OCI-LY7 (cell line): ENCODE results near the gene SPHKAP. TPM values are rescaled to one million over a fixed set of nuclear protein-coding genes. Genes with fewer than 3 reads are reported as not detected.

Experiments used
- BruUV-seq: library from RNA; stranded (reverse); fragments of 400-500 nt; replicated peaks from 2 replicates; lab custom pipeline; 2021; lab: Mats Ljungman, UMichigan
- CTCF ChIA-PET: fragments of 300-600 bp; sonication (Branson Sonifier 250); formaldehyde crosslinking; loops from one replicate; lab custom pipeline; 2022; ENCODE audit warnings: antibody characterized with exemption; ENCODE audit not compliant: unreplicated experiment; lab: Charles Lee
- POLR2A ChIA-PET: fragments of 300-600 bp; sonication (Branson Sonifier 250); formaldehyde crosslinking; loops from one replicate; lab custom pipeline; 2022; ENCODE audit warnings: antibody characterized with exemption; lab: Charles Lee
- DNase-seq: peaks from one replicate; pipeline ENCODE4 v3.0.0-alpha.2; 2015; ENCODE audit warnings: low spot score
- H2AFZ ChIP-seq: fragments of 200-600 bp; sonication (generic), shearing (Covaris generic); 2 replicates; pipeline ENCODE4 v1.6.1; 2014; ENCODE audit warnings: mild to moderate bottlenecking, antibody characterized with exemption, low read length, moderate library complexity
- H3K27ac ChIP-seq: fragments of 200-600 bp; sonication (generic); 2 replicates; pipeline ENCODE4 v1.5.1; 2014; ENCODE audit warnings: mixed run types, low read depth, mild to moderate bottlenecking, moderate library complexity, low read length, inconsistent platforms; ENCODE audit not compliant: poor library complexity, severe bottlenecking
- H3K36me3 ChIP-seq: fragments of 200-600 bp; sonication (generic); 2 replicates; pipeline ENCODE4 v1.6.1; 2014; ENCODE audit warnings: mild to moderate bottlenecking, antibody characterized with exemption, low read length, moderate library complexity, mixed read lengths; ENCODE audit not compliant: insufficient read depth
- H3K4me1 ChIP-seq: fragments of 200-600 bp; sonication (generic); 2 replicates; pipeline ENCODE4 v1.5.1; 2014; ENCODE audit warnings: mild to moderate bottlenecking, low read length; ENCODE audit not compliant: insufficient read depth, poor library complexity, severe bottlenecking
- H3K4me2 ChIP-seq: fragments of 200-600 bp; sonication (generic); 2 replicates; pipeline ENCODE4 v1.6.1; 2014; ENCODE audit warnings: mild to moderate bottlenecking, low read length
- H3K4me3 ChIP-seq: fragments of 200-600 bp; sonication (generic); 2 replicates; pipeline ENCODE4 v1.5.1; 2014; ENCODE audit warnings: mild to moderate bottlenecking, low read depth, low read length; ENCODE audit not compliant: poor library complexity, severe bottlenecking
- H3K79me2 ChIP-seq: fragments of 200-600 bp; sonication (generic); 2 replicates; pipeline ENCODE4 v1.6.1; 2016; ENCODE audit warnings: low read depth, mild to moderate bottlenecking, low read length, moderate library complexity, mixed read lengths; ENCODE audit not compliant: insufficient read depth
- H3K9me2 ChIP-seq: fragments of 200-600 bp; sonication (generic); 2 replicates; pipeline ENCODE4 v1.6.1; 2016; ENCODE audit warnings: mild to moderate bottlenecking, low read length, mixed read lengths; ENCODE audit not compliant: insufficient read depth
- H3K9me3 ChIP-seq: fragments of 200-600 bp; sonication (generic); 2 replicates; pipeline ENCODE4 v1.6.1; 2014; ENCODE audit warnings: mild to moderate bottlenecking, mixed run types, low read length, mixed read lengths
- H4K20me1 ChIP-seq: fragments of 200-600 bp; sonication (generic); 2 replicates; pipeline ENCODE4 v1.6.1; 2014; ENCODE audit warnings: mild to moderate bottlenecking, antibody characterized with exemption, low read length, moderate library complexity, mixed read lengths; ENCODE audit not compliant: insufficient read depth
- CTCF ChIP-seq: fragments of 200-600 bp; sonication (generic); conservative IDR thresholded peaks from 2 replicates; pipeline ENCODE4 v1.5.1; 2014; ENCODE audit warnings: mild to moderate bottlenecking, antibody characterized with exemption, low read length, moderate library complexity, mixed read lengths
- EZH2phosphoT487 ChIP-seq: fragments of 200-600 bp; sonication (generic); IDR thresholded peaks from 2 replicates; pipeline ENCODE4 v1.6.1; 2018; ENCODE audit warnings: low read depth, borderline replicate concordance, mild to moderate bottlenecking, mixed run types, antibody characterized with exemption, low read length, moderate library complexity, mixed read lengths
- intact Hi-C: fragments of 100-400 bp; cut with micrococcal nuclease; formaldehyde crosslinking; loops from one replicate; pipeline ENCODE4 v1.10.0; 2022; ENCODE audit not compliant: unreplicated experiment
- total RNA-seq, 2 experiments: library from RNA; depleted of rRNA in 1 of 2; stranded (reverse); fragments of >200 nt in 1 of 2; shearing (Covaris generic) in 1 of 2; gene quantifications; 2 replicates each; pipeline ENCODE4 v1.2.3, GENCODE V29; 2014 to 2022

Gene SPHKAP
- total RNA-seq, 2 experiments from 2014 or later = not detected

DNA sequence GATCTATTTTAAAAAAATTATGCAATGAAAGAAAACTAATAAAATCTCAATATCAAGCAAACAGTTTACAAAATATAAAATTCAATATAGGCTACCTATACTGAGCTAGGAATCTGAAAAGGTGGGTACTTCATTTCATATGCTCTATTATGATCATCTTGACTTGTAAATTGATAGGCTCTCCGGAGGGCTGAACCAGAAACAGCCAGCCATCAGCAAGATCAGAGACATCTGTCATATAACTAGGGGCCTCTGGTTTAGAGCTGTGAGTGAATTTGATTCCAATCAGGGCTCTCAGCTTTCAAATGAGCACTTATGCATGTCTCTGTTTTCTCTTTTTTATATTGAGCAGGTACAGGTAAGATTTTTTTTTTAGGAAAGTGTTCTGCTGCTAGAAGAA is 114.2 kb downstream of the SPHKAP start:
- Histone ChIP-seq H3K9me3 (no peaks in the 10 kb centered on the region), H3K79me2 (no peaks in the 10 kb centered on the region), H3K4me2 (no peak overlapping the region), H2AFZ (no peak overlapping the region), H3K36me3 (no peaks in the 10 kb centered on the region), H3K4me3 (no peak overlapping the region), H3K27ac (no peak overlapping the region), H3K9me2 (no peaks in the 10 kb centered on the region), H4K20me1 (no peaks in the 10 kb centered on the region), H3K4me1 (no peaks in the 10 kb centered on the region)
- ChIA-PET CTCF (no interaction called here), POLR2A (interaction anchor here (0.6 to 1.1 kb wide), 2 partner anchors 21 to 1317 kb away, joined by 3 to 6 read pairs; no protein-coding TSS in a partner anchor)
- no TSS peak for BruUV-seq
- no peak for DNase-seq
- intact Hi-C loops = no loop called here
- TF ChIP-seq CTCF (no peak), EZH2phosphoT487 (no peak)

DNA sequence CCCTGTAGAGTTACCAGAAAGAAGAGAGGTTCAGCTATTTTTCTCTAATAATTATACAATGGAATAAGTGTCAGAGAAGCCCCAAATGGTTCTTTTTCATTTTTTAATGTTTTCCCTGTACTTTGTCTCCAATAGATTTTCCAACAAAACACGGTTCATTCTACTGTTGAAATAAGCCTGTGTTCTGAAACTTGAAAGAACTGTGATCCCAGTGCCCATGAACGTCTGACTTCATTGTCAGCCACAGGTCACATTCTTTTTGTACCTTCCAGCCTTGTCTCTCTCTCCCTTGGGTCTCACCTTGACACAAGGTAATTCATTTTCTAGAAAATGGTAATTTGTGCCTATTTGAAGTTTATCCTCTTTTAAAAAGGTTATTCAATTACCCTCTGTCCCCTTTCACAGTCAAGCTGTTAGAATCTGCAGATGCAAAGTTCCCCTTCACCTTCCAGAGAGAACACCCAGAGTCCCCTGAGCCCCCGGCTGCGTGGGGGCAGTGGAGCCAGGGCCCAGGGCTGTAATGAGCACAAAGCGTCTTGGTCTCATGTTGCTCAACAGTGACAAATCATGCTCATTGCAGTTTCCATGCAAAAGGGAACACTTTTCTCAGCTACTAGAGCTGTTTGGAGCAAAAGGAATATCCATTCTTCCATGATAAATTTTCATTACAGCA is 115.2 kb downstream of the SPHKAP start:
- no peaks in the 10 kb centered on the region for H3K9me2 ChIP-seq
- no peak overlapping the region for H3K4me2 ChIP-seq
- ChIA-PET CTCF (no interaction called here), POLR2A (interaction anchor here (0.9 to 1.1 kb wide), 2 partner anchors 20 to 23 kb away, joined by 3 read pairs; no protein-coding TSS in a partner anchor)
- H3K4me1 ChIP-seq = no peaks in the 10 kb centered on the region
- no peak overlapping the region for H3K27ac ChIP-seq
- BruUV-seq = no TSS peak
- H3K4me3 ChIP-seq = no peak overlapping the region
- no peaks in the 10 kb centered on the region for H3K36me3 ChIP-seq
- intact Hi-C loops = no loop called here
- no peaks in the 10 kb centered on the region for H3K79me2 ChIP-seq
- no peak for DNase-seq
- no peak overlapping the region for H2AFZ ChIP-seq
- no peaks in the 10 kb centered on the region for H3K9me3 ChIP-seq
- no peaks in the 10 kb centered on the region for H4K20me1 ChIP-seq
- TF ChIP-seq EZH2phosphoT487 = no peak
- no peak for TF ChIP-seq CTCF

DNA sequence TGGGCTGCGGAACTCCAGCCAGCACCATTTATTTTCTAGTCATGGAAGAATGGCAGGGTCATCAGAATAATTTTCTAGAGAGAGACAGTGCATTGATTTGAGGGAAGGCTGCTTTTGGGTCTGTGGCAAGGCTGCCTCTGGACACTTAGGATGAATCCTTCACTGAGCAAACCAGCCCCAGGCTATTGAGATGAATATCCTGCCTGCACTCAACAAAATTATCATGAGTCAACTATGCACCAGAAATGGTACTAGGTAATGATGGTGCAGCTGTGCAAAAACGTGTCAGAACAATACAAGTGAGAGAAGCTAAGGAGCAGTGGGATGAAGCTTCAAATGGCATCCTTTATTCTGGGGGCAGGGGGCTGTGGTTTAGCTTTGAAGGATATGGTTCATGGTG is 115.8 kb downstream of the SPHKAP start:
- no TSS peak for BruUV-seq
- TF ChIP-seq CTCF (no peak), EZH2phosphoT487 (no peak)
- no peaks in the 10 kb centered on the region for H3K79me2 ChIP-seq
- CTCF ChIA-PET = no interaction called here
- DNase-seq = no peak
- H2AFZ ChIP-seq = no peak overlapping the region
- POLR2A ChIA-PET = no interaction called here
- no peaks in the 10 kb centered on the region for H3K36me3 ChIP-seq
- no peaks in the 10 kb centered on the region for H3K9me3 ChIP-seq
- no peaks in the 10 kb centered on the region for H3K4me1 ChIP-seq
- no peak overlapping the region for H3K4me3 ChIP-seq
- intact Hi-C loops = no loop called here
- no peak overlapping the region for H3K27ac ChIP-seq
- no peak overlapping the region for H3K4me2 ChIP-seq
- no peaks in the 10 kb centered on the region for H4K20me1 ChIP-seq
- H3K9me2 ChIP-seq = no peaks in the 10 kb centered on the region
